GM18861 (cell line): Measurements from ENCODE around the gene PLEK.
"Not testable (repeated sequence)": the region's sequence is repeated elsewhere in the genome, so short reads cannot be mapped to it uniquely, and the experiment has no call there.

Source experiments
- ATAC-seq: cut with Tn5 transposase; IDR thresholded peaks from one replicate; pipeline ENCODE4 v1.9.1; 2021; ENCODE audit not compliant: unreplicated experiment

Gene PLEK

GRCh38 chr2:68384485-68385107 lies 19.5 kb downstream of the PLEK start:
- ATAC-seq, result no peak

- ATAC-seq, result peak; percentile 49
These were observed 20.3 kb downstream of the PLEK start for GRCh38 chr2:68385220-68385906.

- no peak for ATAC-seq
These were observed 20.8 kb downstream of the PLEK start for GRCh38 chr2:68385907-68386287.

GRCh38 chr2:68386365-68386764 lies 21.3 kb downstream of the PLEK start:
- ATAC-seq, result no peak

- peak; percentile 40 for ATAC-seq
These were observed 22.6 kb downstream of the PLEK start for GRCh38 chr2:68387408-68388350.

- peak; percentile 29 for ATAC-seq
These were observed 23.3 kb downstream of the PLEK start for GRCh38 chr2:68388358-68388757.

DNA sequence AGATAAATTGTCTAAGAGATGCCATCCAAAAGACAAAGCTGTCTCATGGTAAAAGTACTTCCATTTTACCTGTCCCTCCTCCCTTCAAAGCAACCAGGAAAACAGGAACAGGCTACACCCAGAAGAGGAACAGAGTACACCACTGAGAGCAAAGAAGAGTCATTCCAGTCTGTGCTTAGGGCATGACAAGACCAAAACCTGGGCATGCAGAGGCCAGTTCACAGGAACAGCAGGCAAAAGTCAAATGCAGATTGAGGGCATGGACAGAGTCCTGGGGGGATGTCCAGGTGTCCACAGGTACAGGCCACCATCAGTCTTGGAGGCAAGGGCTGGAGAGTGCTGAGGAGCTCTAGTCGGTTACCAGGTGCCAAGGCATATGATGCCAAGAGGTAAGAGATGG lies 23.7 kb downstream of the PLEK start:
- no peak for ATAC-seq

- no peak for ATAC-seq
These were observed 25.0 kb downstream of the PLEK start for GRCh38 chr2:68390114-68390513.

- no peak for ATAC-seq
These were observed 25.5 kb downstream of the PLEK start for GRCh38 chr2:68390586-68390985.

- ATAC-seq, result no peak
These were observed 26.0 kb downstream of the PLEK start for GRCh38 chr2:68391099-68391498.

DNA sequence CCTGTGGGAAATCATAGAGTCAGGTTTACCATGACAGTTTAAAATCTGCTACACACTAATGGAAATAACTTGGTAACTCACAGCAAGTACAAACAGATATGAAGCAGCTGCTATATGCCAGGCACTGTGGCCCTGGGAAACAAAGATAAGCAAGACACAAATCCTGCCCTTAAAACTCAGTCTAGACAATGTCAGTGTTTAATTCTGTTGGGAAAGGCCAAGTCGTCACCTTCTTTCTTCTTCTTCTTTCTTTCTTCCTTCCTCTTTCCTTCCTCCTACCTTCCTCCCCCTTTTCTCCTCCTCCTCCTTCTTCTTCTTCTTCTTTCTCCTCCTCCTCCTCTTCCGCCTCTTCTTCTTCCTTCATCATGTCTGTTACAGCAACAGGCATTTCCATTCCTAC lies 26.8 kb downstream of the PLEK start:
- ATAC-seq, result no peak

- ATAC-seq, result no peak
These were observed 31.0 kb downstream of the PLEK start for GRCh38 chr2:68396093-68396492.

GRCh38 chr2:68397704-68398263 lies 32.7 kb downstream of the PLEK start:
- ATAC-seq, result not testable (repeated sequence)

DNA sequence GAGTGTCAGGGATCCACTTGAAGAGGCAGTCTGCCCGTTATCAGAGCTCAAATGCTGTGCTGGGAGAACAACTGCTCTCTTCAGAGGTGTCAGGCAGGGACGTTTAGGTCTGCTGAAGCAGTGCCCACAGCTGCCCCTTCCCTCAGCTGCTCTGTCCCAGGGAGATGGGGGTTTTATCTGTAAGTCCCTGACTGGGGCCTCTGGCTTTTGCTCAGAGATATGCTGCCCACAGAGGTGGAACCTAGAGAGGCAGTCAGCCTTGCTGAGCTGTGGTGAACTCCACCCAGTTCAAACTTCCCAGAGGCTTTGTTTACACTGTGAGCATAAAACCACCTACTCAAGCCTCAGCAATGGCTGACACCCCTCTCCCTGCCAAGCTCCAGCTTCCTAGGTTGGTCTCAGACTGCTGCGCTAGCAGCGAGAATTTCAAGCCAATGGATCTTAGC lies 38.1 kb downstream of the PLEK start:
- ATAC-seq, result no peak

DNA sequence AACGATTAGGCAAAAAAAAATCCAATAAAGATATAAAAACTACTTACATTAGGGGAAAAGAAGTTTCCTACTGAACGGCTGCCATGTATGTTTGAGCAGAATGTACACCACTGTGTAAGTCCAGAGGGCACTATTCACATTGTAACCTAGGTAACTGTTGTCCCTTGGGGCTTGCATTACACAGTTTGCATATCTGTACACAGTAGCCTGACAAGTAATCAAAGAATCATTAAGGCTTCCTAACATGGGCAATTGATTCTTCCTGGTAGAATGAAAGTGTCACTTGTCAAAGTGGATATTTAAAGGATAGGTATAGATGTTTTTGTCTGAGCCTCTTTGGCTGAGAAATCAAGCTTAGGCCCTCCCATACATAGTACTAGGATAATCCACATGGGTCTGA lies 39.1 kb downstream of the PLEK start:
- ATAC-seq, result peak; percentile 86

DNA sequence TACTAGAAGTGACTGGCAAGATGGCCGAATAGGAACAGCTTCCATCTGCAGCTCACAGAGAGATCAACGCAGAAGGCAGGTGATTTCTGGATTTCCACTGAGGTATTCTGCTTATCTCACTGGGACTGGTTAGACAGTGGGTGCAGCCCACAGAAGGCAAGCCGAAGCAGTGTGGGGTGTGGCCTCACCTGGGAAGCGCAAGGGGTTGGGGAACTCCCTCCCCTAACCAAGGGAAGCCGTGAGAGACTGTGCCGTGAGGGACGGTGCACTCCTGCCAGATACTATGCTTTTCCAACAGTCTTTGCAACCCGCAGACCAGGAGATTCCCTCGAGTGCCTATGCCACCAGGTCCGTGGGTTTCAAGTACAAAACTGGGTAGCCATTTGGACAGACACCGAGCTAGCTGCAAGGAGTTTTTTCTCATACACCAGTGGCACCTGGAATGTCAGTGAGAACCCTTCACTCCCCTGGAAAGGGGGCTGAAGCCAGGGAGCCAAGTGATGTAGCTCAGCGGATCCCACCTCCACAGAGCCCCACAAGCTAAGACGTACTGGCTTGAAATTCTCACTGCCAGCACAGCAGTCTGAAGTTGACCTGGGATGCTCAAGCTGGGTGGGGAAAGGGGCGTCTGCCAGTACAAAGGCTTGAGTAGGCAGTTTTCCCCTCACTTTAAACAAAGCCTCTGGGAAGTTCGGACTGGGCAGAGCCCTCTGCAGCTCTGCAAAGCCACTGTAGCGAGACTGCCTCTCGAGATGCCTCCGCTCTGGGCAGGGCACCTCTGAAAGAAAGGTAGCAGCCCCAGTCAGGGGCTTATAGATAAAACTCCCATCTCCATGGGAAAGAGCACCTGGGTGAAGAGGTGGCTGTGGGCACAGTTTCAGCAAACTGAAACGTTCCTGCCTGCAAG lies 40.1 kb downstream of the PLEK start:
- no peak for ATAC-seq

- peak; percentile 92 for ATAC-seq
These were observed 46.5 kb downstream of the PLEK start for GRCh38 chr2:68411397-68412126.

- peak; percentile 21 for ATAC-seq
These were observed 47.2 kb downstream of the PLEK start for GRCh38 chr2:68412127-68412819.

DNA sequence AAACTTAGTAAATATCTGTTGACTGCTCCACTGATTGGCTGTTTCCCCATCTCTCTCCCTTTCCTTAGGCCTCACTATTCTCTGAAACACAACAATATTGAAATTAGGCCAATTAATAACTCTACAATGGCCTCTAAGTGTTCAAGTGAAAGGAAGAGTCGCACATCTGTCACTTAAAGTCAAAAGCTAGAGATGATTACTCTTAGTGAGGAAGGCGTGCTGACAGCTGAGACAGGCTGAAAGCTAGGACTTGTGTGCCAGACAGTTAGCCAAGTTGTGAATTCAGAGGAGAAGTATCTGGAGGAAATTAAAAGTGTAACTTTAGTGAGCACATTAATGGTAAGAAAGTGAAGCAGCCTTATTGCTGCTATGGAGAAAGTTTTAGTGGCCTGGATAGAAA lies 48.4 kb downstream of the PLEK start:
- ATAC-seq, result no peak
